GM12878 (cell line): ENCODE results near the gene HPD. TPM values are rescaled to one million over a fixed set of nuclear protein-coding genes. Genes with fewer than 3 reads are reported as not detected.

Experiments
- ASH2L ChIP-seq: fragments of 300-600, 200-600 bp; sonication (generic); IDR thresholded peaks from 2 replicates; pipeline ENCODE4 v1.6.1; 2017; ENCODE audit warnings: low read depth, mild to moderate bottlenecking, borderline replicate concordance
- BHLHE40 ChIP-seq, 2 experiments: fragments of 450-650 bp in 1 of 2; IDR thresholded peaks; 2 replicates each; pipeline ENCODE4 v1.6.1; 2011 to 2017; ENCODE audit warnings: low read depth in 2 of 2, borderline replicate concordance in 1 of 2, improper control_type of control experiment in 1 of 2, low read length in 1 of 2, mild to moderate bottlenecking in 1 of 2
- BMI1 ChIP-seq: fragments of 450-650 bp; IDR thresholded peaks from 2 replicates; pipeline ENCODE4 v1.6.1; 2016; ENCODE audit warnings: mild to moderate bottlenecking, moderate library complexity, borderline replicate concordance
- MEF2B ChIP-seq: fragments of 450-650 bp; IDR thresholded peaks from 2 replicates; pipeline ENCODE4 v1.6.1; 2018; ENCODE audit warnings: mild to moderate bottlenecking, moderate library complexity; ENCODE audit not compliant: partially characterized antibody, poor library complexity, severe bottlenecking
- PAX5 ChIP-seq: IDR thresholded peaks from 2 replicates; pipeline ENCODE4 v1.6.1; 2011; ENCODE audit warnings: low read depth, low read length, borderline replicate concordance
- RBBP5 ChIP-seq: fragments of 200-600 bp; sonication (generic); conservative IDR thresholded peaks from 2 replicates; pipeline ENCODE4 v1.6.1; 2016
- TARDBP ChIP-seq: IDR thresholded peaks from 2 replicates; pipeline ENCODE4 v1.6.1; 2016; ENCODE audit warnings: borderline replicate concordance
- YY1 ChIP-seq: IDR thresholded peaks from 2 replicates; pipeline ENCODE4 v1.6.1; 2011; ENCODE audit warnings: low read depth, mild to moderate bottlenecking, low read length
- polyA plus RNA-seq, 11 experiments: library from polyadenylated mRNA; depleted of rRNA in 4 of 11; unstranded in 6 of 11; stranded (reverse) in 5 of 11; fragments of >200 nt; fragmentation: Nextera tagmentation in 4 of 11; fragmentation: Illumina TruSeq in 1 of 11; extraction: Ambion mirVana in 4 of 11; extraction: Trizol in 1 of 11; gene quantifications; 1 replicate in 1 of 11; 2 replicates in 10 of 11; pipeline versions ENCODE4 v1.2.1 to v1.2.3, GENCODE V29; 2011 to 2016; ENCODE audit warnings: inconsistent platforms in 2 of 11, missing spikeins in 2 of 11, low read depth in 1 of 11
- total RNA-seq, 4 experiments: library from RNA; depleted of rRNA in 3 of 4; stranded (reverse); fragments of >200 nt in 3 of 4; fragmentation: Illumina TruSeq in 1 of 4; extraction: Trizol in 1 of 4; gene quantifications; 2 replicates each; pipeline versions ENCODE4 v1.2.1 to v1.2.3, GENCODE V29; 2013 to 2021
- TF ChIP-seq, protein P1 (sequence below): fragments of 450-650 bp; IDR thresholded peaks from 2 replicates; pipeline ENCODE4 v1.6.1; 2016; ENCODE audit warnings: mild to moderate bottlenecking, moderate library complexity, borderline replicate concordance

HPD gene
- total and polyA plus RNA-seq, 10 of the 15 experiments (the other 5 are each of a cell fraction or from before 2014, with no cell fraction given), result 0.04 to 0.69 (median 0.28) TPM; not detected in 7

DNA sequence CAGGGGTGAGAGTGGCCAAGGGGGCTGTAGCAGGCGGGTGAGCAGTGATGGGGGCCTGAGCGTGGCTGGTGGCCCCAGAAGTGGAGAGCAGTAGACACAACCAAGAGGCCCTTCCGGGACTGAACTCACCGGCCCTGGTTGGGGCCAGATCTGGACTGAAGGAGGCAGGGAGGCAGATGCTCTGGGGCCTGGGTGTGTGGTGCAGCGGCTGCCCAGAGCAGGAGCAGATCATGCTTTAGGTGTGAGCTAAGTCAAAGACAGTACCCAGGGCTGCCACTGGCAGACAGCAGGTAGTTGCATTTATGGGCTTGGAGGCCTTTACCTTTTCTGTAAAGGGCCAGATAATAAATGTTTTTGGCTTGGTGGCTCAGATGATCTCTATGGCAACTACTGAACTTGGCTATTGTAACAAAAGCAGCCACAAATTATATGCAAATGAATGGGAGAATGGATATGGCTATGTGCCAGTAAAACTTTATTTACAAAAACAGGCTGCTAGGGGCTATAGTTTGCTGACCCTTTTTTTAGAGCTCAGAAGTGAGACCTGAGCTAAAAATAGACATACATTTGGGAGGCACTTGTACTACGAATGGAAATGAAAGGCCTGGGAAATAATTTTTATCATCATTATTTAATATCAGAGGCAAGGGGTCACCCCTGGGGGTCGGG, 29.3 kb downstream of the HPD start (continued):
- TF ChIP-seq, protein P1, sequence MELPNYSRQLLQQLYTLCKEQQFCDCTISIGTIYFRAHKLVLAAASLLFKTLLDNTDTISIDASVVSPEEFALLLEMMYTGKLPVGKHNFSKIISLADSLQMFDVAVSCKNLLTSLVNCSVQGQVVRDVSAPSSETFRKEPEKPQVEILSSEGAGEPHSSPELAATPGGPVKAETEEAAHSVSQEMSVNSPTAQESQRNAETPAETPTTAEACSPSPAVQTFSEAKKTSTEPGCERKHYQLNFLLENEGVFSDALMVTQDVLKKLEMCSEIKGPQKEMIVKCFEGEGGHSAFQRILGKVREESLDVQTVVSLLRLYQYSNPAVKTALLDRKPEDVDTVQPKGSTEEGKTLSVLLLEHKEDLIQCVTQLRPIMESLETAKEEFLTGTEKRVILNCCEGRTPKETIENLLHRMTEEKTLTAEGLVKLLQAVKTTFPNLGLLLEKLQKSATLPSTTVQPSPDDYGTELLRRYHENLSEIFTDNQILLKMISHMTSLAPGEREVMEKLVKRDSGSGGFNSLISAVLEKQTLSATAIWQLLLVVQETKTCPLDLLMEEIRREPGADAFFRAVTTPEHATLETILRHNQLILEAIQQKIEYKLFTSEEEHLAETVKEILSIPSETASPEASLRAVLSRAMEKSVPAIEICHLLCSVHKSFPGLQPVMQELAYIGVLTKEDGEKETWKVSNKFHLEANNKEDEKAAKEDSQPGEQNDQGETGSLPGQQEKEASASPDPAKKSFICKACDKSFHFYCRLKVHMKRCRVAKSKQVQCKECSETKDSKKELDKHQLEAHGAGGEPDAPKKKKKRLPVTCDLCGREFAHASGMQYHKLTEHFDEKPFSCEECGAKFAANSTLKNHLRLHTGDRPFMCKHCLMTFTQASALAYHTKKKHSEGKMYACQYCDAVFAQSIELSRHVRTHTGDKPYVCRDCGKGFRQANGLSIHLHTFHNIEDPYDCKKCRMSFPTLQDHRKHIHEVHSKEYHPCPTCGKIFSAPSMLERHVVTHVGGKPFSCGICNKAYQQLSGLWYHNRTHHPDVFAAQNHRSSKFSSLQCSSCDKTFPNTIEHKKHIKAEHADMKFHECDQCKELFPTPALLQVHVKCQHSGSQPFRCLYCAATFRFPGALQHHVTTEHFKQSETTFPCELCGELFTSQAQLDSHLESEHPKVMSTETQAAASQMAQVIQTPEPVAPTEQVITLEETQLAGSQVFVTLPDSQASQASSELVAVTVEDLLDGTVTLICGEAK, result no peak
- no peak for TF ChIP-seq YY1
- TF ChIP-seq RBBP5, result no peak
- no peak for TF ChIP-seq TARDBP
- no peak for TF ChIP-seq ASH2L
- TF ChIP-seq BMI1, result no peak
- no peak for TF ChIP-seq BHLHE40 (IDR thresholded peaks at IDR 0.05; ENCODE audit: borderline replicate concordance in 1 of 2, low read depth in 2 of 2, low read length in 1 of 2)
- no peak for TF ChIP-seq MEF2B
- no peak for TF ChIP-seq PAX5
